ENCODE results near the gene UNC119B. TPM values are rescaled to one million over a fixed set of nuclear protein-coding genes. Genes with fewer than 3 reads are reported as not detected.

UNC119B gene
- total RNA-seq, 2 donors from 2014 or later: 52.8 to 60.7 TPM

DNA sequence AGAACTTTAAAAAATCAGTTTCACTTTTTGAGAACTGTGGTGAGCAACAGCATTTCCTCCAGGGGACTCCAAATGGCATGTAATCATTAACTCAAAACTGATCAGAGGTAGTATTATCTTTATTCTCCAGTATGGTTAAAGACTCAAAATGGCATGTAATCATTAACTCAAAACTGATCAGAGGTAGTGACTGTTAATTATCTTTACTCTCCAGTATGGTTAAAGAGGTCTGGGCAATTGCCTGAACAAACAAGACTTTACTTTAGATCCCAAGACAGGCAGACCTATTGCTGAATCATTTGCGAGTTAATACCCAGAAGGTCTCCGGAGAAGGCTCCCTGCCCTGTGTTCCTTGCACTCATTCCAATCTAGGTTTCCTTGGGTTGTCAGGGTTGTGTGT lies 8.8 kb downstream of the UNC119B start:
- Mint-ChIP-seq H3K27me3 (ENCODE audit: insufficient read depth) (no peaks in the 10 kb centered on the region), H3K9me3 (no peaks in the 10 kb centered on the region), H3K4me1 (peaks cover 4% of the 10 kb centered on the region), H3K27ac (no peak overlapping the region), H3K4me3 (no peak overlapping the region), H3K36me3 (ENCODE audit: low read depth) (peaks cover 85% of the 10 kb centered on the region)
- DNase-seq: no peak
- H3K36me3 ChIP-seq (ENCODE audit: control insufficient read depth, insufficient read depth, low read length): peaks cover 83% of the 10 kb centered on the region
- WGBS, 2 experiments (ENCODE audit: insufficient coverage in 1 of 2, insufficient read length in 1 of 2): 98% methylated on average over 2 of the region's 2 CpGs; no CpG with 5 or more reads in 1 of the 2 experiments
- H3K9ac ChIP-seq (ENCODE audit: extremely low read depth, low read length, poor library complexity, severe bottlenecking): no peak overlapping the region
- H3K9me3 ChIP-seq (ENCODE audit: control insufficient read depth, low read length): no peaks in the 10 kb centered on the region
- H3K4me1 ChIP-seq (ENCODE audit: control insufficient read depth, insufficient read depth, low read length): no peaks in the 10 kb centered on the region
- no peak overlapping the region for H3K4me3 ChIP-seq (ENCODE audit: low read length)
- H3K27ac ChIP-seq (ENCODE audit: low read depth, low read length): no peak overlapping the region
- H3K27me3 ChIP-seq (ENCODE audit: control insufficient read depth, insufficient read depth, low read length, poor library complexity, severe bottlenecking): no peaks in the 10 kb centered on the region
- TF ChIP-seq CTCF (conservative IDR thresholded peaks at IDR 0.05): no peak

- no peak overlapping the region for H3K4me3 ChIP-seq (ENCODE audit: low read length)
- H3K9me3 Mint-ChIP-seq: no peaks in the 10 kb centered on the region
- peaks cover 85% of the 10 kb centered on the region for H3K36me3 Mint-ChIP-seq (ENCODE audit: low read depth)
- WGBS, 2 experiments (ENCODE audit: insufficient coverage in 1 of 2, insufficient read length in 1 of 2): 94% methylated on average over 6 to 11 of the region's 11 CpGs
- peaks cover 85% of the 10 kb centered on the region for H3K36me3 ChIP-seq (ENCODE audit: control insufficient read depth, insufficient read depth, low read length)
- H3K4me3 Mint-ChIP-seq: no peak overlapping the region
- DNase-seq: no peak
- H3K4me1 Mint-ChIP-seq: peaks cover 7% of the 10 kb centered on the region
- H3K4me1 ChIP-seq (ENCODE audit: control insufficient read depth, insufficient read depth, low read length): no peaks in the 10 kb centered on the region
- H3K9me3 ChIP-seq (ENCODE audit: control insufficient read depth, low read length): no peaks in the 10 kb centered on the region
- H3K27ac ChIP-seq (ENCODE audit: low read depth, low read length): no peak overlapping the region
- no peak overlapping the region for H3K27ac Mint-ChIP-seq
- TF ChIP-seq CTCF (conservative IDR thresholded peaks at IDR 0.05): no peak
- no peaks in the 10 kb centered on the region for H3K27me3 ChIP-seq (ENCODE audit: control insufficient read depth, insufficient read depth, low read length, poor library complexity, severe bottlenecking)
- no peaks in the 10 kb centered on the region for H3K27me3 Mint-ChIP-seq (ENCODE audit: insufficient read depth)
- H3K9ac ChIP-seq (ENCODE audit: extremely low read depth, low read length, poor library complexity, severe bottlenecking): no peak overlapping the region
These were observed 9.4 kb downstream of the UNC119B start for GRCh38 chr12:120719496-120720233.

DNA sequence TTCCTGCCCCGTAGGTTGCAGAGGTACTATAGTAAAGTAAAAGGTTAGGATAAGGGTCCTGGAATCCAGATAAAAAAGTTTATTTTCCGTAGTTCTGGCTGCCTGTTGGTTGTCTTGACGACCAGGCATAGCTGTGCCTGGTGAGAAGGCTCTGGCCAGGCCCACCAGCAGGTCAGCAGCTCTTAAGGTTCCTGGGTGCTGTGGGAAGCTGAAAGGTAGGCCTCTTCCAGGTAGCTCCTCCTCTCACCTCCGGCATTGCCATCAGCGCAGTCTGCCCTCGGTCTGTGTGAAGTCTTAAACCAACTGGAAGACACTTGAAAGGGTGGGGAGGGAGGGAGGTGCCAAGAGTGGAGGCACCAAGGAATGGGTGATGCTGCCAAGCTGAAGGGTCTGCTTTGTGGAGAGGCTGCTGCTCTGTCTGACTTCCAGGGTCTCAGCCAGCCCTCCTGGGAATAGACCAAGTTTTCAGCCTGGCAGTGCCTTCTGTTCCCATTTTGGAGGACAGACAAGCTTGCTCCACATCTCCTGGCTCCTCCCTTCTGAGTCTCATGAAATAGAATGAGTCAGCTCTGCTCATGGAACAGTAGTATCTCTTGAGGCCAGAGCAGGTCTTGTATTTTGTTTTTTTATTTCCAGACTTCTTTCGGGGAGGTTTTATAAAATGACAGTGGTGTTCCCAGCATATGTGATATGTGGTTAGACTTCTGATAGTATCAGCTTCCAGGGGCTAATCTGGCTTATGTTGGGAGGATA lies 10.2 kb downstream of the UNC119B start:
- Mint-ChIP-seq H3K27me3 (ENCODE audit: insufficient read depth) (no peaks in the 10 kb centered on the region), H3K27ac (peak overlapping the region; percentile 2), H3K4me1 (peaks cover 13% of the 10 kb centered on the region), H3K36me3 (ENCODE audit: low read depth) (peaks cover 79% of the 10 kb centered on the region), H3K4me3 (no peak overlapping the region), H3K9me3 (no peaks in the 10 kb centered on the region)
- no peak for TF ChIP-seq CTCF (conservative IDR thresholded peaks at IDR 0.05)
- H3K9me3 ChIP-seq (ENCODE audit: control insufficient read depth, low read length): no peaks in the 10 kb centered on the region
- WGBS, 2 experiments (ENCODE audit: insufficient coverage in 1 of 2, insufficient read length in 1 of 2): 90 to 100% methylated on average over 2 to 7 of the region's 7 CpGs
- DNase-seq: no peak
- no peak overlapping the region for H3K9ac ChIP-seq (ENCODE audit: extremely low read depth, low read length, poor library complexity, severe bottlenecking)
- H3K36me3 ChIP-seq (ENCODE audit: control insufficient read depth, insufficient read depth, low read length): peaks cover 80% of the 10 kb centered on the region
- H3K4me1 ChIP-seq (ENCODE audit: control insufficient read depth, insufficient read depth, low read length): no peaks in the 10 kb centered on the region
- H3K4me3 ChIP-seq (ENCODE audit: low read length): no peak overlapping the region
- H3K27ac ChIP-seq (ENCODE audit: low read depth, low read length): no peak overlapping the region
- no peaks in the 10 kb centered on the region for H3K27me3 ChIP-seq (ENCODE audit: control insufficient read depth, insufficient read depth, low read length, poor library complexity, severe bottlenecking)

Data from endodermal cell (in vitro differentiated cells).